Hepatocyte (in vitro differentiated cells): ENCODE measurements around the gene TBC1D17.

Source experiments
- EZH2 ChIP-seq: fragments of 200-600 bp; sonication (generic); IDR thresholded peaks from 2 replicates; pipeline ENCODE4 v1.6.1; 2016; ENCODE audit warnings: antibody characterized with exemption, mild to moderate bottlenecking, borderline replicate concordance
- EZH2phosphoT487 ChIP-seq: fragments of 200-600 bp; sonication (generic); IDR thresholded peaks from one replicate; pipeline ENCODE4 v1.6.1; 2018; ENCODE audit warnings: antibody characterized with exemption, mild to moderate bottlenecking, low read depth, moderate library complexity; ENCODE audit not compliant: unreplicated experiment, severe bottlenecking
- TF ChIP-seq, protein P1 (sequence below): fragments of 200-600 bp; sonication (generic); IDR thresholded peaks from 2 replicates; pipeline ENCODE4 v1.5.1; 2016; ENCODE audit warnings: antibody characterized with exemption, mild to moderate bottlenecking; ENCODE audit not compliant: poor library complexity

DNA sequence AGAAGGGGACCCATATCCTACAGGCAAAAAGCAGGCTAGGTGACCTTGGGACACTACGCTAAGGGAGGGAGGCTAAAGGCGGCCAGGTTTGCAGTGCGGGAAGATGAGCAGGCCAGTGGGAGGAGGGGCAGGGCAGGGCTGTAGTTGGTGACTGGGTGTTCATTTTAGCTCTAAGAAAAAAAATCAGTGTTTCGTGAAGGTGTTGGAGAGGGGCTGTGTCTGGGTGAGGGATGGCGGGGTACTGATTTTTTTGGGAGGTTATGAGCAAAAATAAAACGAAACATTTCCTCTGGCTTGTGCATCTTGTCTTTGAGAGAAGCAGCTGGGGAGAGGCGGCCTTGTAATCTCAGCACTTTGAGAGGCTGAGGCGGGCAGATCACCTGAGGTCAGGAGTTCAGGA, 56.1 kb downstream of the TBC1D17 start:
- TF ChIP-seq EZH2 (no peak), EZH2phosphoT487 (no peak)
- TF ChIP-seq, protein P1, sequence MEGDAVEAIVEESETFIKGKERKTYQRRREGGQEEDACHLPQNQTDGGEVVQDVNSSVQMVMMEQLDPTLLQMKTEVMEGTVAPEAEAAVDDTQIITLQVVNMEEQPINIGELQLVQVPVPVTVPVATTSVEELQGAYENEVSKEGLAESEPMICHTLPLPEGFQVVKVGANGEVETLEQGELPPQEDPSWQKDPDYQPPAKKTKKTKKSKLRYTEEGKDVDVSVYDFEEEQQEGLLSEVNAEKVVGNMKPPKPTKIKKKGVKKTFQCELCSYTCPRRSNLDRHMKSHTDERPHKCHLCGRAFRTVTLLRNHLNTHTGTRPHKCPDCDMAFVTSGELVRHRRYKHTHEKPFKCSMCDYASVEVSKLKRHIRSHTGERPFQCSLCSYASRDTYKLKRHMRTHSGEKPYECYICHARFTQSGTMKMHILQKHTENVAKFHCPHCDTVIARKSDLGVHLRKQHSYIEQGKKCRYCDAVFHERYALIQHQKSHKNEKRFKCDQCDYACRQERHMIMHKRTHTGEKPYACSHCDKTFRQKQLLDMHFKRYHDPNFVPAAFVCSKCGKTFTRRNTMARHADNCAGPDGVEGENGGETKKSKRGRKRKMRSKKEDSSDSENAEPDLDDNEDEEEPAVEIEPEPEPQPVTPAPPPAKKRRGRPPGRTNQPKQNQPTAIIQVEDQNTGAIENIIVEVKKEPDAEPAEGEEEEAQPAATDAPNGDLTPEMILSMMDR = no peak
